H1 (cell line): Measurements from ENCODE around the gene TRMT44. TPM values are rescaled to one million over a fixed set of nuclear protein-coding genes. Genes with fewer than 3 reads are reported as not detected.

Experiments used
- CHD7 ChIP-seq: fragments of 300-600 bp; sonication (generic); IDR thresholded peaks from 2 replicates; pipeline ENCODE4 v1.7.1; 2012; ENCODE audit warnings: low read length, moderate library complexity, mild to moderate bottlenecking, inconsistent platforms; ENCODE audit not compliant: insufficient replicate concordance
- EZH2 ChIP-seq: fragments of 200-600 bp; sonication (generic); IDR thresholded peaks from 2 replicates; pipeline ENCODE4 v1.7.1; 2012; ENCODE audit warnings: low read depth, mild to moderate bottlenecking, moderate library complexity, low read length, inconsistent platforms; ENCODE audit not compliant: severe bottlenecking
- GABPA ChIP-seq: IDR thresholded peaks from 2 replicates; pipeline ENCODE4 v1.6.1; 2011; ENCODE audit warnings: mild to moderate bottlenecking, low read length, moderate library complexity, borderline replicate concordance; ENCODE audit not compliant: insufficient read depth
- KDM4A ChIP-seq: IDR thresholded peaks from one replicate; pipeline ENCODE4 v1.7.1; 2012; ENCODE audit warnings: low read depth, mild to moderate bottlenecking, moderate library complexity, low read length, inconsistent platforms; ENCODE audit not compliant: severe bottlenecking
- PHF8 ChIP-seq: fragments of 200-600 bp; sonication (generic); conservative IDR thresholded peaks from 2 replicates; pipeline ENCODE4 v1.7.1; 2012; ENCODE audit warnings: low read depth, mild to moderate bottlenecking, inconsistent platforms, low read length, moderate library complexity
- polyA plus RNA-seq, 7 experiments: library from polyadenylated mRNA; depleted of rRNA in 3 of 7; stranded (reverse) in 5 of 7; unstranded in 2 of 7; fragments of >200 nt in 5 of 7; fragments of 200-250 nt in 2 of 7; gene quantifications; 1 replicate in 5 of 7; 2 replicates in 1 of 7; 4 replicates in 1 of 7; pipeline versions ENCODE4 v1.2.1 to v1.2.3, GENCODE V29; 2011 to 2013; ENCODE audit warnings: missing spikeins in 2 of 7, mixed read lengths in 2 of 7
- total RNA-seq: library from RNA; stranded (reverse); fragmentation: NEBNext Ultra II Directional; extraction: Animal tissue kit (Norgen Biotek cat#: 25700); gene quantifications from 2 replicates; pipeline ENCODE4 v1.2.1, GENCODE V29; 2021

Gene TRMT44
- total and polyA plus RNA-seq, 2 of the 8 experiments (the other 6 are each of a cell fraction or from before 2014, with no cell fraction given): 8.6 to 23.9 TPM

- no peak for TF ChIP-seq CHD7
- TF ChIP-seq PHF8: no peak
- TF ChIP-seq GABPA: no peak
- TF ChIP-seq EZH2: no peak
- TF ChIP-seq KDM4A: no peak
Measured at GRCh38 chr4:8472158-8472688, 31.6 kb downstream of the TRMT44 start (continued).
